ENCODE data around the gene HLA-DOA. TPM values are rescaled to one million over a fixed set of nuclear protein-coding genes. Genes with fewer than 3 reads are reported as not detected.
A peak's percentile ranks its signal among the peaks of the same experiment; 100 is the strongest.

The HLA-DOA gene
- total RNA-seq, 1 donor from 2014 or later: 0.82 TPM

GRCh38 chr6:33017694-33018353, 8.4 kb upstream of the HLA-DOA start:
- FAIRE-seq (no peak), DNase-seq (ENCODE audit: low spot score in 2 of 2) (no peak)

GRCh38 chr6:33017018-33017417, 7.6 kb upstream of the HLA-DOA start:
- FAIRE-seq (no peak), DNase-seq (ENCODE audit: low spot score in 2 of 2) (no peak)

DNA sequence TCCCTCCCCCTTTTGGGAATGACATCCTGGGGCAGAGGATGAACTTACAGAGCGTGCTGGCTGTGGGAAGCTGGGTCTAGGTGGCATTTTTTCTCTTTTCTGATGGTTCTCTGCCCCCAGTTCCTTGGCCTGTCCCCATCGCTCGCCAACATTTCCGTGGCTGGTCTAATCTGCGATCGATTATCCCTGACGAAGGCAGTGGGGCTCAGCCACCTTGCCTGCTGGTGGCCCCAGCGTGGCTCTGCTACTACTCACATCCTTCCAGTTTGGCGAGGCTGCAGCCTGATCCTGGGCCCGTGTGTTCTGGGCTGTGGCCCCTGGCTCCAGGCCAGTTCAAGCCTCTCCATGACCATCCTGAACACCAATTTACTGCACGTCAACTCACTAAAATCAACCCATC, 6.4 kb upstream of the HLA-DOA start:
- no peak for FAIRE-seq
- no peak for DNase-seq (ENCODE audit: low spot score in 2 of 2)

DNA sequence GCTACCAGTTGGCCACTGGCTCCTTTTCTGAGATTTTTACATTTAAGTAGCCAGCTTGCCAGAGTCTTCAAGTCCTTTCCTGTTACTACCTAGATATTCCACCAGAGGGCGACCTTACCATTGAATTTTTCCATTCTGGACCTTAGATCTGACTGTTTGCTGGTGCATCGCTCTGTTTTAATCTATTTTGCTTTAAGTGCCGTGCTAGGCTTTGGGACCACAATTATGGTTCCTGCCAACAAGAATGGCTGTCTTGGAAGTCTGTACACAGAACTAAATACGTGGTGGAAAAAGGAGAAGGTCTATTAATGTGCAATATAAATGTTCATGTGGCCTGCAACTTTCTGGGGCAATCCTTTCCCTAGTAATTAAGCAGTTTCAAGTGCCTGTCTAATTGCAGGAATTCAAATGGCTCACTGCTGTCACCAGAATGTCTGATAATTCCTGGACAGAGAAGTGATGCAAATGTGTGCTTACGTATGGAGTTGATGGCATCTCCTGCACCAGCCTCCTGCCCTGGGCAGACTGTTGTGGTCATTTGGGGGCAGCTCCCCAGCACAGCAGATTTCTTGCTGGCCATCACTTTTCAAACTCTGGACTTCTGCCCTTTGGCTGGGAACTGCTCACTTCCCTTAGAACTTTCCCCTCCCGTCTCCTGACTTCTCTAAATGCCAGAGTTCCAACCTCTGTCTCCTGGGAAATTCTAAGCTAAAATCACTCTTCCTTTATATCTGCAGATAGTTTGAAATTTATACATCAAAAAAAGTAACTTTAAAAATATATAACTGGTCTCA, 5.6 kb upstream of the HLA-DOA start:
- FAIRE-seq (peak; percentile 33), DNase-seq (ENCODE audit: low spot score in 2 of 2) (peak; percentile 50 to 71)

- no peak for FAIRE-seq
- DNase-seq (ENCODE audit: low spot score in 2 of 2): no peak
Observed at GRCh38 chr6:33013608-33014007, 4.2 kb upstream of the HLA-DOA start.

DNA sequence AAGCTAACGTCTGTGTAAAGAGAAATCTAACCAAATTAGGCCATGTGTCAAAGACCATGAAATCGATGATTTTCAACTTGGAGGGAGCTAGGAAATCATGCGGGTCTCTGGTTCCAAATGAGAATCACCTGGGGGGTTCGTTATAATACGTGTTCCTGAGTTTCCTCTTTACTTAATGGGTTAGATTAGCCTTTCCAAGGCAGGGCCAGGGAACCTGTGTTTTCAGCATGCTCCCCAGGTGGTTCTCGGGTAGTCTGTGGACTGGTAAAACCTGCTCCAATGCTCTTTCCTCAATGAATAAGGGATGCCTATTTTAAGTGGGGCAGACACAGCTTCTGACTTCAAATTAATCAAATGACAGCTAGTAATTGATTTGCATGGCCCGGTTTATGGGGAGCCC, 965 bp upstream of the HLA-DOA start:
- no peak for FAIRE-seq
- no peak for DNase-seq (ENCODE audit: low spot score in 2 of 2)

DNA sequence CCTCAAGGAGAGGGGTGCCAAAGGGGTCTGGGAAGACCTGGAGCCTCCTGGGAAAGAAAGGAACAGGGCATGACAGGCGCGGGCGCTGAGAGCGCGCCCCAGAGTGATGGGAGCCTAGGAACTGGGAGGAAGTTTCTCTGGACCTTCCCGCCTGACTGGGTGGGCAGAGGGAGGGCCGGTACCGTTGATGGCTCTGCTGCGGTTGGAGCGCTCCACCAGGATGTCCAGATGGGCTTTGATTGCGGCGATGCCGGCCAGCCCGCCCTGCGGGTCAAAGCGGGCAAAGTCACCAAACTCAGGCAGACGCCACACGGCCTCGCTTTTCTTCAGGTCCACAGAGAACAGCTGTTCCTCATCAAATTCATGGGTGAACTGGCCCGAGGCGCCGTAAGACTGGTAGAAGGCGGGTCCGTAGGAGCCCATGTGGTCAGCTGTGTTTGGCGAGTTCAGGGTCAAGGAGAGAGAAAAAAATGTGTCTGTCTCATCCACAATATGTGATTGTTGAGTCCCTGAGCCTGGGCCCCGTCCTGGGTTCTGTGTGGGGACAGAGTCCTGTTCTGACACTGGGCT, 1.5 kb downstream of the HLA-DOA start:
- FAIRE-seq: no peak

DNA sequence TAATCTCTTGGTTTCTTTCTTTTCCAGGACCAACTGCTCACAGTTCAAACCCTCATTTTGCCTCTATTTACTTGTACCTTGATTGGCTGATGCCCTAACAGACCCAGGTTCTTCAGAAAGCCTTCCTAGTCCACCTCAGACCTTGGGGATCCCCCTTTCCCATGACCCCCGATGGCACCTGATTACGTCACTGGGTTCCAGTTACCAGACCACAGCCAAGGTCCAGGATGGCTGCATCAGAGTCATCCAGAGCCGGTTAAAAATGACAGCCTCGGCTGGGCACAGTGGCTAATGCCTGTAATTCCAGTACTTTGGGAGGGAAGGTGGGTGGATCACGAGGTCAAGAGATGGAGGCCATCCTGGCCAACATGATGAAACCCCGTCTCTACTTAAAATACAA, 4.5 kb downstream of the HLA-DOA start:
- no peak for FAIRE-seq

More for the DNA sequence above, 1.5 kb downstream of the HLA-DOA start:
- no peak for DNase-seq (ENCODE audit: low spot score in 2 of 2)

GRCh38 chr6:33001685-33002084, 7.7 kb downstream of the HLA-DOA start:
- no peak for FAIRE-seq
- no peak for DNase-seq (ENCODE audit: low spot score in 2 of 2)

More for the DNA sequence above, 4.5 kb downstream of the HLA-DOA start:
- no peak for DNase-seq (ENCODE audit: low spot score in 2 of 2)

- DNase-seq (ENCODE audit: low spot score in 2 of 2) (no peak), FAIRE-seq (no peak)
Observed at GRCh38 chr6:33000055-33000454, 9.3 kb downstream of the HLA-DOA start.

DNA sequence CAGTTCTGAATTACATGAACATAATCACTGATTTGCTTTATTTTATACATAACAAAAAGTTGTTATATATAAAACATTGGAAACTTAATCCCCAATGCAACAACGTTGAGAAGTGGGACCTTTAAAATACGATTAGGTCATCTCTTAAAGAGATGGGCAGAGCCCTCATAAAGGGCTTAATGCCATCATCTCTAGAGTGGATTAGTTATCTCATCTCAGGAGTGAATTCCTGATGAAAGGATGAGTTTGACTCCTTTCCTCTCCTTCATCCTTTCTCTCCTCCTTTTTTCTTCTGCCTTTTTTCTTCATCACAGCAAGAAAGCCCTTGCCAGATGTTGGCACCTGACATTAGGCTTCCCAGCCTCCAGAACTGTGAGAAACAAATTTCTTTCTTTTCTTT, 13.9 kb downstream of the HLA-DOA start:
- FAIRE-seq: no peak
- DNase-seq (ENCODE audit: low spot score in 2 of 2): no peak

- FAIRE-seq: no peak
- no peak for DNase-seq (ENCODE audit: low spot score in 2 of 2)
Observed at GRCh38 chr6:32993363-32993973, 15.9 kb downstream of the HLA-DOA start.

DNA sequence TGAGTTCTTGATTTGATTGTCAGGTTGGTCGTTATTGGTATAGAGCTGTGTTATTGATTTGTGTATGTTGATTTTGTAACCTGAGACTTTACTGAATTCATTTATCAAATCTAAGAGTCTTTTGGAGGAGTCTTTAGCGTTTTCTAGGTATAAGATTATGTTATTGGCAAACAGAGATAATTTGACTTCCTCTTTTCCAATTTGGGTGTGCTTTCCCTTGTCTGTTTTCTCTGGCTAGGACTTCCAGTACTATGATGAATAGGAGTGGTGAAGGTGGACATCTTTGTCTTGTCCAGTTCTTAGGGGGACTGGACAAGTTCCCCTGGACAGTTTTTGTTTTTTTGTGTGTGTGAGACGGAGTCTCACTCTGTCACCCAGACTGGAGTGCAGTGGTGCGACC, 17.4 kb downstream of the HLA-DOA start:
- no peak for DNase-seq (ENCODE audit: low spot score in 2 of 2)
- FAIRE-seq: no peak

DNA sequence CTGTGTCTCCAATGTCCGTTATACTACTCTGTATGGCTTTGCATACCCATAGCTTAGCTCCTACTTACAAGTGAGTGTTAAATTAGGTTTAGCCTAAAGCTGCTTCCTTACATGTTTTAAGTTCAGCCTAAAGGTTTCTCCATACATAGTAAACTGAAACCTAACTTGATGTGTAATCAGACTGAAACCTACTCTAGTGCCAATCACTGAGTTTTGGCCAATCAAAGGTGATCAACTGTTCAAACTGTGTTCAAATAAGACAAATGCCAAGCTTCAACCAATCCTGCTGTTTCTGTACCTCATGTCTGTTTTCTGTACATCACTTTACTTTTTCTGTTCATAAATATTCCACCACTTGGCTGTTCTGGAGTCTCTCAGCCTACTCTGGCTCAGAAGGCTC, 20.0 kb downstream of the HLA-DOA start:
- DNase-seq (ENCODE audit: low spot score in 2 of 2): no peak
- no peak for FAIRE-seq

DNA sequence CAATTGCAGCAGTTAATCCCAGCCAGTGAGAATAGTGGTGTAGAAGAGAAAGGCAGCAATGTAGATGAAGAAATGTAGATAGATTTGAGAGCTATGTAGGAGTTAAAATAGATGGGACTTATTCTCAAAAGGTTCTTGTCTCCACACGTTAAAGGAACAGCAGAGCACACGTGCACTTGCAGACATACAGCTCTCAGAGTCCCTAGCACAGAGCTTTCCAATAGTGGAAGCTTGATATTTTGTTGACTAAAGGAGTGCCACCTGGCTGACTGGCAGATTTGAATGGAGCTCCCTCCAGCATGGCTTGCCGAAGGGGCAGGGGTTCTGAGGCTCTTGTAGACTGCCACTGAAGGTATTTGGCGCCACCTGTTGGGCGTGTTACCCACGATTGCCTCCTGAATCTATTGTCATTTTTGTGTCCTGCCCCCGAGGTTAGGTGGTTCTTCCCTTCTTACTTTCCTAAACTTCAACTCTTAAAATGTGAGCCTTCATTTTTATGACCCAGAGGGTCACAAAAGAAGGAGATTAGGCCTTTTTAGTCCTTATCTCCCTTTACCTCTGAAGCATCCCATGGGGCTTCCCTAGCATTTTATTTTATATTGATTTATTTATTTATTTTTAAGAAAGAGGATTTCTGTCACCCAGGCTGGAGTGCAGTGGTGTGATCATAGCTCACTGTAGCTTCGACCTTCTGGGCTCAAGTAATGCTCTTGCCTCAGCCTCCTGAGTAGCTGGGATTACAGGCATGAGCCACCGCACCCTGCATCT, 24.6 kb downstream of the HLA-DOA start:
- DNase-seq (ENCODE audit: low spot score in 2 of 2) (peak; percentile 37 to 63), FAIRE-seq (no peak)

- FAIRE-seq (no peak), DNase-seq (ENCODE audit: low spot score in 2 of 2) (no peak)
Observed at GRCh38 chr6:32983964-32984621, 25.3 kb downstream of the HLA-DOA start.

DNA sequence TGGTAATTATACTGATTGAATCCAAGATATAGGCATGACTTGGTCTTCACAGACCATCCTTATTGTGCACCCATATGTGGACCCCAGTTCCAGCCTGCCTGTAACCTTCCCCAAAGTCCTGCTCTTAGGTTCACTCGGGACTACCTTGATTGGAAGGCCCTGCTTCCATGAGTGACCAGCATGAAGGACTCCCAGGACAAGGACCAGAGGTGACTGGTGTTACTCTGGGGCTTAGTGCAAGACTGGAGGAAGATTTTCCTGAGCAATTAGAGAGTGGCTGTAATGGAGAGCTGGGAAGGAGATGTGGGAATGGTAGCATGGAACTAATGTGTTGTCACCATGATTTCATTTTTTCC, 25.9 kb downstream of the HLA-DOA start:
- DNase-seq (ENCODE audit: low spot score in 2 of 2): no peak
- no peak for FAIRE-seq

- FAIRE-seq (no peak), DNase-seq (ENCODE audit: low spot score in 2 of 2) (no peak)
Observed at GRCh38 chr6:32982702-32983492, 26.5 kb downstream of the HLA-DOA start.

GRCh38 chr6:32982084-32982701, 27.2 kb downstream of the HLA-DOA start:
- no peak for FAIRE-seq

More at GRCh38 chr6:32982084-32982701, 27.2 kb downstream of the HLA-DOA start:
- DNase-seq (ENCODE audit: low spot score in 2 of 2): no peak

Measured in frontal cortex (tissue), 4 donors.